SU-DHL-6 (cell line): ENCODE results near the gene ASPN.

Source experiments
- H2AFZ ChIP-seq: fragments of 200-600 bp; sonication (generic); 2 replicates; pipeline ENCODE4 v1.6.1; 2014; ENCODE audit warnings: low read depth, mild to moderate bottlenecking, moderate library complexity, mixed read lengths, antibody characterized with exemption, low read length; ENCODE audit not compliant: severe bottlenecking
- H3F3A ChIP-seq: fragments of 200-600 bp; shearing (Covaris generic); 2 replicates; pipeline ENCODE4 v1.6.0; 2016; ENCODE audit warnings: antibody characterized with exemption, mild to moderate bottlenecking; ENCODE audit not compliant: insufficient read depth
- H3K27ac ChIP-seq: fragments of 200-600 bp; sonication (generic); 2 replicates; pipeline ENCODE4 v1.5.1; 2016; ENCODE audit warnings: low read depth, mild to moderate bottlenecking, low read length, moderate library complexity, mixed read lengths
- H3K27me3 ChIP-seq: fragments of 200-600 bp; sonication (generic), shearing (Covaris generic); 2 replicates; pipeline ENCODE4 v1.6.0; 2014; ENCODE audit warnings: mild to moderate bottlenecking, low read length
- H3K36me3 ChIP-seq: fragments of 200-600 bp; sonication (generic); 2 replicates; pipeline ENCODE4 v1.6.1; 2014; ENCODE audit warnings: mild to moderate bottlenecking, low read length, mixed read lengths
- H3K4me2 ChIP-seq: fragments of 300-600, 200-600 bp; shearing (Covaris generic), sonication (generic); 2 replicates; pipeline ENCODE4 v1.6.0; 2014; ENCODE audit warnings: low read length, low read depth, mild to moderate bottlenecking; ENCODE audit not compliant: poor library complexity, severe bottlenecking
- H3K4me3 ChIP-seq: fragments of 200-600 bp; sonication (generic); 2 replicates; pipeline ENCODE4 v1.5.1; 2014; ENCODE audit warnings: antibody characterized with exemption, low read length, mild to moderate bottlenecking, mixed read lengths; ENCODE audit not compliant: insufficient read depth, poor library complexity, severe bottlenecking
- H3K79me2 ChIP-seq: fragments of 200-600 bp; sonication (generic); 2 replicates; pipeline ENCODE4 v1.6.1; 2014; ENCODE audit warnings: mild to moderate bottlenecking, low read length, moderate library complexity; ENCODE audit not compliant: insufficient read depth
- H3K9ac ChIP-seq: fragments of 200-600 bp; sonication (generic); 2 replicates; pipeline ENCODE4 v1.7.0; 2014; ENCODE audit warnings: mild to moderate bottlenecking, low read length
- H3K9me2 ChIP-seq: fragments of 200-600 bp; sonication (generic); replicated peaks from 2 replicates; pipeline ENCODE4 v1.6.1; 2014; ENCODE audit warnings: low read length; ENCODE audit not compliant: insufficient read depth
- H3K9me3 ChIP-seq: fragments of 200-600 bp; sonication (generic); 2 replicates; pipeline ENCODE4 v1.6.1; 2014; ENCODE audit warnings: low read length, mixed read lengths; ENCODE audit not compliant: insufficient read depth
- H4K20me1 ChIP-seq: fragments of 200-600 bp; sonication (generic); 2 replicates; pipeline ENCODE4 v1.6.1; 2014; ENCODE audit warnings: low read depth, mild to moderate bottlenecking, antibody characterized with exemption, low read length, moderate library complexity, mixed read lengths
- CTCF ChIP-seq: fragments of 200-600 bp; sonication (generic); IDR thresholded peaks from one replicate; pipeline ENCODE4 v1.5.1; 2017; ENCODE audit warnings: antibody characterized with exemption, mild to moderate bottlenecking, low read length, moderate library complexity; ENCODE audit not compliant: insufficient read depth, poor library complexity, severe bottlenecking
- EZH2phosphoT487 ChIP-seq: fragments of 200-600 bp; sonication (generic), shearing (Covaris generic); conservative IDR thresholded peaks from 2 replicates; pipeline ENCODE4 v1.6.1; 2018; ENCODE audit warnings: mild to moderate bottlenecking, antibody characterized with exemption, low read length, moderate library complexity, mixed read lengths

Gene ASPN

GRCh38 chr9:92524881-92525280, 42.6 kb upstream of the ASPN start:
- no peaks in the 10 kb centered on the region for H3K9me3 ChIP-seq
- no peak overlapping the region for H3K9ac ChIP-seq
- H4K20me1 ChIP-seq, result no peaks in the 10 kb centered on the region
- no peak overlapping the region for H3K27ac ChIP-seq
- no peak overlapping the region for H3K4me2 ChIP-seq
- H2AFZ ChIP-seq, result no peak overlapping the region
- H3K27me3 ChIP-seq, result no peaks in the 10 kb centered on the region
- no peaks in the 10 kb centered on the region for H3K36me3 ChIP-seq
- no peaks in the 10 kb centered on the region for H3F3A ChIP-seq
- no peaks in the 10 kb centered on the region for H3K79me2 ChIP-seq
- H3K4me3 ChIP-seq, result no peak overlapping the region
- H3K9me2 ChIP-seq, result no peaks in the 10 kb centered on the region
- no peak for TF ChIP-seq CTCF

DNA sequence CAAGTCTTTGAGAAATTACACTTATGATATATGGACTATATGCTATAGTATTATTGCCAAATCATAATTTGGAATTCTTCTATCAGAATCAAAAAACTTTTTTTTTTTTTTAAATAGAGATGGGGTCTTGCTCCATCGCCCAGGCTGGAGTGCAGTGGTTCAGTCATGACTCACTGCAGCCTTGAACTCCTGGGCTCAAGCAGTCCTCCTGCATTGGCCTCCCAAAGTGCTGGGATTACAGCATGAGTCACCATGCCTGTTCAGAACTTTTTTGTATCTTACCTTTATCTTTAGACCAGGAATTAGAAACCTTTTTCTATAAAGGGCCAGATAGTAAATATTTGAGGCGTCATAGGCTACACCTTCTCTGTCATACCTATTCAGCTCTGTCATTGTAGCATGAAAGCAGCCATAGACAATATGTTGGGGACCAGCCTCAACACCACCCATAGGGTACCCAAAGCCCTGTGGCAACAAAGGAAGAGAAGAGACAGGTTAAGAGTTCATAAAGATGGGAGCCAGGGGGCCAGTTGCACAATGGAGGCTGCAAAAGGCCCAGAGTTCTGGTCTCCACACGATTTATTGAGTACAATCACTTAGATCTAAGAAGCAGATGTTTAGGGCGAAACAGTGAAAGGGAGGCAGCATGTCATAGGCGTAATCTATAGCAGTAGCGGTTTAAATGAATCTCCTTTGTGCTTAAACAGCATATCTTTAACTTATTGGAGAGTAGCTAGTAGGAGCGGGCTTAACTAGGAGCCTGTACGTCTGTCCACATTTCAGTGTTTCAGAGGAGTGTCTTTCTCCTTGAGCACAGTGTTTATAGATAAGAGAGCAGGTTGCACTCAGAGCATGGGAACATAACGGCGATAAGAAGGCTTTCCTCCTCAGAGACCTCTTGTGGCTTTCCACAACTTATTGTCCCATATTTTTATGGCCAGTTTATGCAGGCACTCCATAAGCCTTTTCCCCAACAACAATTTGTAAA, 41.0 kb upstream of the ASPN start:
- TF ChIP-seq CTCF (no peak), EZH2phosphoT487 (no peak)

DNA sequence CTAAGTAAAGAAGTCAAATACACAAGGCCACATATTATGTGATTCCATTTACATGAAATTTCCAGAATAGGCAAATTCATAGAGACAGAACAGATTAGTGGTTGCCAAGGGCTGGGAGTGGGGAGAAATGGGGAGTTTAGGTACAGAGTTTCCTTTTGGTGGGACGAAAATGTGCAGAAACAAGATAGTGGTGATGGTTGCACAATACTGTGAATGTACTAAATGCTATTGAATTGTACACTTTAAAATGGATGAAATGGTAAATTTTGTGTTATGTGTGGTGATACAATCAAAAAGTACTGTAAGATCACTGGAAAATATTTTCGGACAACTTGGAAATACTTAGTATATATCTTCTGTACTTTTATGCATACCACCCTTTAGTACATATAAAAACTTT, 38.5 kb upstream of the ASPN start:
- Histone ChIP-seq H3K36me3 (no peaks in the 10 kb centered on the region), H4K20me1 (no peaks in the 10 kb centered on the region), H3K9ac (no peak overlapping the region), H3K79me2 (no peaks in the 10 kb centered on the region), H3K27ac (no peak overlapping the region), H3K4me3 (no peak overlapping the region), H3K9me2 (no peaks in the 10 kb centered on the region), H2AFZ (no peak overlapping the region), H3K4me2 (no peak overlapping the region), H3K9me3 (no peaks in the 10 kb centered on the region), H3F3A (no peaks in the 10 kb centered on the region), H3K27me3 (no peaks in the 10 kb centered on the region)
- TF ChIP-seq CTCF, result no peak
- TF ChIP-seq EZH2phosphoT487, result no peak

More for the DNA sequence above, 41.0 kb upstream of the ASPN start:
- Histone ChIP-seq H2AFZ (no peak overlapping the region), H3K27me3 (no peaks in the 10 kb centered on the region), H4K20me1 (no peaks in the 10 kb centered on the region), H3K36me3 (no peaks in the 10 kb centered on the region), H3F3A (no peaks in the 10 kb centered on the region), H3K79me2 (no peaks in the 10 kb centered on the region), H3K9me2 (no peaks in the 10 kb centered on the region), H3K27ac (no peak overlapping the region), H3K9me3 (no peaks in the 10 kb centered on the region), H3K4me2 (no peak overlapping the region), H3K4me3 (no peak overlapping the region), H3K9ac (no peak overlapping the region)
